ENCODE results near the gene FBXO33. TPM values are rescaled to one million over a fixed set of nuclear protein-coding genes. Genes with fewer than 3 reads are reported as not detected.

FBXO33 gene
- total RNA-seq, 1 experiment from 2014 or later: 8.8 TPM

GRCh38 chr14:39426605-39427004, 5.6 kb downstream of the FBXO33 start:
- Histone ChIP-seq H2BK5ac (ENCODE audit: insufficient read length, low read length) (no peak overlapping the region), H3K9me3 (ENCODE audit: control insufficient read depth, low read depth, low read length) (no peaks in the 10 kb centered on the region), H2BK15ac (ENCODE audit: low read depth, low read length) (no peak overlapping the region), H4K91ac (ENCODE audit: insufficient read length, low read depth, low read length) (no peak overlapping the region), H2AK5ac (ENCODE audit: insufficient read length, low read length) (no peak overlapping the region), H3K18ac (ENCODE audit: insufficient read length, low read depth, low read length) (no peak overlapping the region), H3K27ac (ENCODE audit: insufficient read length, low read depth, low read length) (no peak overlapping the region), H4K20me1 (ENCODE audit: control insufficient read depth, insufficient read depth, insufficient read length) (no peaks in the 10 kb centered on the region), H2AFZ (ENCODE audit: low read length) (no peak overlapping the region), H2BK12ac (ENCODE audit: insufficient read length, low read depth, low read length) (no peak overlapping the region), H2BK120ac (ENCODE audit: low read depth, low read length, poor library complexity, severe bottlenecking) (no peak overlapping the region), H3K79me1 (ENCODE audit: insufficient read depth, low read depth, low read length, poor library complexity, severe bottlenecking) (no peaks in the 10 kb centered on the region), H2BK20ac (ENCODE audit: low read depth, low read length, poor library complexity, severe bottlenecking) (no peak overlapping the region), H3K56ac (ENCODE audit: insufficient read length, low read depth, low read length) (no peak overlapping the region), H3K79me2 (ENCODE audit: insufficient read depth, low read length) (no peaks in the 10 kb centered on the region; the same call in 1 of the 2 replicates), H3K23ac (ENCODE audit: insufficient read length, low read depth, low read length) (no peak overlapping the region), H3K27me3 (ENCODE audit: insufficient read depth, low read length) (no peaks in the 10 kb centered on the region), H4K8ac (replicated peaks; ENCODE audit: insufficient read length, low read depth, low read length) (no peak overlapping the region), H3K9ac (ENCODE audit: extremely low read depth, insufficient read length, low read length) (no peak overlapping the region), H3K4me2 (ENCODE audit: insufficient read depth, insufficient read length, low read length) (peak overlapping the region; percentile 14), H3K4me1 (ENCODE audit: insufficient read depth, low read length) (no peaks in the 10 kb centered on the region), H3T11ph (ENCODE audit: low read length) (no peak overlapping the region), H4K5ac (ENCODE audit: insufficient read length, low read depth, low read length) (no peak overlapping the region), H3K14ac (ENCODE audit: insufficient read depth, low read length) (no peak overlapping the region), H3K23me2 (ENCODE audit: insufficient read length, low read depth, low read length, poor library complexity, severe bottlenecking) (peaks cover 6% of the 10 kb centered on the region), H3K4ac (ENCODE audit: low read depth, low read length) (no peak overlapping the region)
- H3K4me1 Mint-ChIP-seq: peaks cover 19 to 20% of the 10 kb centered on the region in 2 experiments
- peak; percentile 39; the same call in 2 of the 3 replicates for TF ChIP-seq CTCF (conservative IDR thresholded peaks at IDR 0.05)
- no peak overlapping the region for H3K4me3 Mint-ChIP-seq
- no peak for DNase-seq
- H3K9me3 Mint-ChIP-seq: no peaks in the 10 kb centered on the region
- H3K36me3 Mint-ChIP-seq (ENCODE audit: insufficient read depth in 1 of 3, low read depth in 3 of 3): no peaks in the 10 kb centered on the region; a peak in 1 of 7 replicates
- no peak overlapping the region; a peak in 1 of 7 replicates for H3K27ac Mint-ChIP-seq
- no peaks in the 10 kb centered on the region for H3K27me3 Mint-ChIP-seq (ENCODE audit: low read depth)
- no CpG with 5 or more reads among the region's 7 CpGs for WGBS (ENCODE audit: extremely low coverage, insufficient read length, low lambda C conversion rate)

All from H9 (cell line).